WERI-Rb-1 (cell line): ENCODE results near the gene ERBB3.
"Not testable (repeated sequence)": the region's sequence is repeated elsewhere in the genome, so short reads cannot be mapped to it uniquely, and the experiment has no call there.

Source experiments
- DNase-seq: peaks from one replicate; pipeline ENCODE4 v3.0.0-alpha.2; 2020
- H3K27ac ChIP-seq: fragments of 250-450 bp; sonication (Bioruptor Pico); 2 replicates; pipeline ENCODE4 v1.5.1; 2020; ENCODE audit warnings: mild to moderate bottlenecking, moderate library complexity
- H3K27me3 ChIP-seq: fragments of 250-450 bp; sonication (Bioruptor Pico); 2 replicates; pipeline ENCODE4 v1.5.1; 2021; ENCODE audit warnings: mild to moderate bottlenecking, low read depth, moderate library complexity; ENCODE audit not compliant: insufficient read depth, severe bottlenecking
- H3K36me3 ChIP-seq: fragments of 250-450 bp; sonication (Bioruptor Pico); 2 replicates; pipeline ENCODE4 v1.5.1; 2020; ENCODE audit warnings: mild to moderate bottlenecking, moderate library complexity
- H3K4me3 ChIP-seq: 2 replicates; pipeline ENCODE4 v1.5.1; 2011; ENCODE audit warnings: low read depth, mild to moderate bottlenecking, control low read depth, low read length
- H3K9me3 ChIP-seq: fragments of 250-450 bp; sonication (Bioruptor Pico); 2 replicates; pipeline ENCODE4 v1.5.1; 2021; ENCODE audit warnings: mild to moderate bottlenecking, moderate library complexity; ENCODE audit not compliant: severe bottlenecking
- TF ChIP-seq, protein P1 (sequence below): IDR thresholded peaks from 2 replicates; pipeline ENCODE4 v1.5.1; 2011; ENCODE audit warnings: low read depth, mild to moderate bottlenecking, control low read depth, inconsistent platforms, low read length

The ERBB3 gene

DNA sequence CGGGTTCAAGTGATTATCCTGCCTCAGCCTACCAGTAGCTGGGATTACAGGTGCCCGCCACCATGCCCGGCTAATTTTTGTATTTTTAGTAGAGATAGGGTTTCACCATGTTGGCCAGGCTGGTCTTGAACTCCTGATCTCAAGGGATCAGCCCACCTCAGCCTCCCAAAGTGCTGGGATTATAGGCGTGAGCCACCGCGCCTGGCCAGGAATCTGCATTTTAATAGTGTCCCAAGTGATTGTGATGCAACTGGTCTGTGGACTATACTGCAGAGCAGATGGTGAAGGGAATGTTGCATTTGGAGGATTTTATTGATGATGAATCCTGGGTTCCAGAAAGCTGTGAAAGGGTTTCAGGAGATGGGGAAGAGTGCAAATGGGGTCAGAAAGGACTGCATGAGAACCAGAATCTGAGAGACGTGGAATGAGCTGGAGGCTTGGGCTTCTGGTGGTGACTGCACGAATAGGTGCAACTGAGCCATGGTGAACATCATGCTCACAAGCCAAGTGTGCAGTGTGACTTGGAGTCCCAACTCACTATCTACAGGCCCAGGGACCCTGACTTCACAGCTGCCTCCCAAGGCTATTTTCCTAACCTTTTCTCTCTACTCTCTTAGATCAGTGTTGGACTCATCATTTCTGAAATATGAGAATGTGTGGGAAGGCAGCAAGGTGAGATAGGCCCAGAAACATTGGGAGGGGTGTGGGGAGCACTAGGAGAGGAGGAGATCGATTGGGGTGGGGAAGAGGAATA lies 33.8 kb upstream of the ERBB3 start:
- Histone ChIP-seq H3K4me3 (no peak overlapping the region), H3K27ac (peak overlapping the region; percentile 32; the same call in 1 of the 2 replicates), H3K36me3 (peaks cover 42% of the 10 kb centered on the region), H3K27me3 (no peaks in the 10 kb centered on the region), H3K9me3 (no peaks in the 10 kb centered on the region)
- no peak for DNase-seq
- TF ChIP-seq, protein P1, sequence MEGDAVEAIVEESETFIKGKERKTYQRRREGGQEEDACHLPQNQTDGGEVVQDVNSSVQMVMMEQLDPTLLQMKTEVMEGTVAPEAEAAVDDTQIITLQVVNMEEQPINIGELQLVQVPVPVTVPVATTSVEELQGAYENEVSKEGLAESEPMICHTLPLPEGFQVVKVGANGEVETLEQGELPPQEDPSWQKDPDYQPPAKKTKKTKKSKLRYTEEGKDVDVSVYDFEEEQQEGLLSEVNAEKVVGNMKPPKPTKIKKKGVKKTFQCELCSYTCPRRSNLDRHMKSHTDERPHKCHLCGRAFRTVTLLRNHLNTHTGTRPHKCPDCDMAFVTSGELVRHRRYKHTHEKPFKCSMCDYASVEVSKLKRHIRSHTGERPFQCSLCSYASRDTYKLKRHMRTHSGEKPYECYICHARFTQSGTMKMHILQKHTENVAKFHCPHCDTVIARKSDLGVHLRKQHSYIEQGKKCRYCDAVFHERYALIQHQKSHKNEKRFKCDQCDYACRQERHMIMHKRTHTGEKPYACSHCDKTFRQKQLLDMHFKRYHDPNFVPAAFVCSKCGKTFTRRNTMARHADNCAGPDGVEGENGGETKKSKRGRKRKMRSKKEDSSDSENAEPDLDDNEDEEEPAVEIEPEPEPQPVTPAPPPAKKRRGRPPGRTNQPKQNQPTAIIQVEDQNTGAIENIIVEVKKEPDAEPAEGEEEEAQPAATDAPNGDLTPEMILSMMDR: no peak

DNA sequence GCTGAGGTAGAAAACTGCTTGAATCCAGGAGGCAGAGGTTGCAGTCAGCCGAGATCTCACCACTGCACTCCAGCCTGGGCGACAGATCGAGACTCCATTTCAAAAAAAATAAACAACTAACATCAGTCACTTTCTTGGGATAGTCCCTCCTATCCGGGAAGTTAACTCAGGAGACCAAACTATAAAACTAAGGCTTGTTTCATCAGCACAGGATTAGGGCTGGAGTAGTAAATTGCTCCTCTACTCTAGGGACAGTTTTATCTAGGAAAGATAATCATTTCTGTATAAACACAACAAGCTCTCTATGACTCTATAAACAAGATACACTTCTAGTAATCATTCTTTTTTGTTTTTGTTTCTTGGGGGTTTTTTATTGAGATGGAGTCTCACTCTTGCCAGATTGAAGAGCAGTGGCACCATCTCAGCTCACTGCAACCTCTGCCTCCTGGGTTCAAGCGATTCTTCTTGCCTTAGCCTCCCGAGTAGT lies 26.5 kb upstream of the ERBB3 start:
- TF ChIP-seq, protein P1: no peak
- no peak overlapping the region for H3K4me3 ChIP-seq
- no peaks in the 10 kb centered on the region for H3K27me3 ChIP-seq
- no peak for DNase-seq
- H3K27ac ChIP-seq: no peak overlapping the region
- H3K9me3 ChIP-seq: no peaks in the 10 kb centered on the region
- H3K36me3 ChIP-seq: no peaks in the 10 kb centered on the region

DNA sequence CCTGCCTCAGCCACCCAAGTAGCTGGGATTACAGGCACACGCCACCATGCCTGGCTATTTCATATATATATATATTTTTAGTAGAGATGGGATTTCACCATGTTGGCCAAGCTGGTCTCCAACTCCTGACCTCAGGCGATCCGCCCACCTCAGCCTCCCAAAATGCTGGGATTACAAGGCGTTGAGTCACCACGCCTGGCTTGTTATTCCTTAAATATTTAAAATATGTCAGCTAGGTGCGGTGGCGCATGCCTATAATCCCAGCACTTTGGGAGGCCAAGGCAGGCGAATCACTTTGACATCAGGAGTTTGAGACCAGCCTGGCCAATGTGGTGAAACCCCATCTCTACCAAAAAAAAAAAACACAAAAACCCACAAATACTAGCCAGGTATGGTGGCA lies 20.0 kb upstream of the ERBB3 start:
- H3K27ac ChIP-seq, H3K4me3 ChIP-seq, H3K9me3 ChIP-seq, H3K36me3 ChIP-seq, H3K27me3 ChIP-seq, DNase-seq: not testable (repeated sequence)

DNA sequence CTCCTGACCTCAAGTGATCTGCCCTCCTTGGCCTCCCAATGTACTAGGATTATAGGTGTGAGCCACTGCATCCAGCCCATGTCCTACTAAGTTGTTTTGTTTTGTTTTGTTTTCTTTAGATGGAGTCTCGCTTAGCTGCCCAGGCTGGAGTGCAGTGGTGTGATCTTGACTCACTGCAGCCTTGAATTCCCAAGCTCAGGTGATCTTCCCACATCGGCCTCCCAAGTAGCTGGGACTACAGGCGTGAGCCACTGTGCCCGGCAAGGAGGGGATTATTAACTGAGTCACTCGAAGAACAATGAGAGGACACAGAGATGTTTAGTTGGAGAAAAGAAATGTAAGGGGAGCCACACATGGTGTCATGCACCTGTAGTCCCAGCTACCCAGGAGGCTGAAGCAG lies 18.0 kb upstream of the ERBB3 start:
- H3K9me3 ChIP-seq: no peaks in the 10 kb centered on the region
- no peaks in the 10 kb centered on the region for H3K36me3 ChIP-seq
- no peak overlapping the region for H3K27ac ChIP-seq
- TF ChIP-seq, protein P1: no peak
- no peak for DNase-seq
- no peaks in the 10 kb centered on the region for H3K27me3 ChIP-seq
- no peak overlapping the region for H3K4me3 ChIP-seq

DNA sequence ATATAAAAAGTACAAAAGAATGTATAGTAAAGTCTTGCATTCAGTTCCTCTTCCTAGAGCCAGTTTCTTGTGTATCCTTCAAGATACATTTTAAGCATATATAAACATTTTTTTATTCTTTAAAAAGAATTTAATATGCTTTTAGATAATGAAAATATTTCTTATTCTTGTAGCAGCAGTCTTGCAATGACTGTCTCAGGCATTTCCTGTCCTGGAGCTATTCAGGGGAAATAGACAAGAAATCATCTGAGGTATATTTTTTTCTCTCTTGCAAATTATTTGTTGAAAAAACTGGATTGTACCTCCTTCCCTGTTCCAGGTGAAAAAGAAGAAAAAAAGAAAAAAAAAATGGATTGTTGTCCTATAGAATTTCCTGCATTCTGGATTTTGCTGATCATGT lies 17.0 kb upstream of the ERBB3 start:
- Histone ChIP-seq H3K9me3 (no peaks in the 10 kb centered on the region), H3K27ac (no peak overlapping the region), H3K4me3 (no peak overlapping the region), H3K27me3 (no peaks in the 10 kb centered on the region), H3K36me3 (no peaks in the 10 kb centered on the region)
- no peak for DNase-seq
- TF ChIP-seq, protein P1: no peak

DNA sequence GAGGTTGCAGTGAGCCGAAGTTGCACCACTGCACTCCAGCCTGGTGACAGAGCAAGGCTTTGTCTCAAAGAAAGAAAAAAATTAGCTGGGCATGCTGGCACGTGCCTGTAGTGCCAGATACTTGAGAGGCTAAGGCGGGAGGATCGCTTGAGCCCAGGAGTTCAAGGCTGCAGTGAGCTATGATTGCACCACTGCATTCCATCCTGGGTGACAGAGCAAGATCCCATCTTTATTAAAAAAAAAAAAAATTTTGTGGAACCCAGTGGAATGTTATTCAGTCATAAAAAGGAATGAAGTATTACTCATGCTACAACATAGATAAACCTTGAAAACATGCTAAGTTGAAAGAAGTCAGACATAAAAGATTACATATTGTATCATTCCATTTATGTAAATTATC lies 8.3 kb upstream of the ERBB3 start:
- Histone ChIP-seq H3K27me3 (no peaks in the 10 kb centered on the region), H3K27ac (no peak overlapping the region), H3K9me3 (no peaks in the 10 kb centered on the region), H3K36me3 (no peaks in the 10 kb centered on the region), H3K4me3 (no peak overlapping the region)
- DNase-seq: no peak
- TF ChIP-seq, protein P1: no peak
